Breast epithelium (tissue), 3 donors: ENCODE data around the gene BCL11B.

Experiments
- CTCF ChIP-seq, 3 donors: fragments of 450-650 bp; IDR thresholded peaks; one replicate each; pipeline ENCODE4 v1.5.1; 2016 to 2017; ENCODE audit warnings: antibody characterized with exemption in 3 of 3, mild to moderate bottlenecking in 3 of 3, moderate library complexity in 3 of 3
- POLR2A ChIP-seq: fragments of 450-650 bp; IDR thresholded peaks from one replicate; pipeline ENCODE4 v1.6.1; 2016; ENCODE audit warnings: antibody characterized with exemption, mild to moderate bottlenecking, moderate library complexity

- TF ChIP-seq CTCF (IDR thresholded peaks at IDR 0.05) (no peak), POLR2A (no peak)
These were observed 26.9 kb downstream of the BCL11B start for GRCh38 chr14:99244941-99245563.
